Measurements from ENCODE around the gene SPDYE4.

SPDYE4 gene

DNA sequence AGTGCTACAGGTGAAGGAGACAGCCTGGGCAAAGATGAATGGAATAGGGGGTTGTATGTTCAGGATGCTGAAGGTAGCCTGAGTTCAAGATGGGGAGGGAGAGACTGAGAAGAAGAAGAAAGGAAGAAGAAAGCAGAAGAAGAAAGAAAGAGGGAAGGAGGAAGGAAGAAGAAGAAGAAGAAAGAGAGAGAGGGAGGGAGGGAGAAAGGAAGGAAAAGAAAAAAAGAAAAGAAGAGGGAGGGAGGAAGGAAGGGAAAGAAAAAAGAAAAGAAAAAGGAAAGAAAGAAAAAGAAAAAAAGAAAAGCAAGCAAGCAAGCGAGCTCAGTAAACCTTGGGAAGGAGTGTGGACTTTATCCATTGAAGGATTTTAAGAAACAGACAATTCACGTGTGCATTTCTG lies 21.6 kb downstream of the SPDYE4 start:
- no peak for FAIRE-seq

DNA sequence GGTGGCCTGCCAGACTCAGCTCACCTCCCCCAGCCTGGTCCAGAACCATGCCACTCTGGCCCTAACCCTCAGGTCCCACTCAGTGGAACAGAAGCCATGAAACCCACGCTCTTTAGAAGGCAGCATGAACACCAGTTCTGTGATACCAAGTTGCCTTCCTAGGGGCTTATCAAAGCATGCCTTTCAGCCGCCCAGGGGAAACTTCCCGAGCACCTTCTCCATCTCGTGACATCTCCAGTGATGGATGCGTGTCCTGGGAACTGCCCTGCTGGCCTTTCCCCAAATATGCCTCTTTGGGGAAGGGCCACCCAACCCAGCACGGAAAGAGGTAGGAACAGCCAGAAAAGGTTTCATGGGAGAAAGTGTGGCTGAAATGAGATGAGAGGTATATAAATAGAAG lies 22.0 kb downstream of the SPDYE4 start:
- FAIRE-seq: no peak

DNA sequence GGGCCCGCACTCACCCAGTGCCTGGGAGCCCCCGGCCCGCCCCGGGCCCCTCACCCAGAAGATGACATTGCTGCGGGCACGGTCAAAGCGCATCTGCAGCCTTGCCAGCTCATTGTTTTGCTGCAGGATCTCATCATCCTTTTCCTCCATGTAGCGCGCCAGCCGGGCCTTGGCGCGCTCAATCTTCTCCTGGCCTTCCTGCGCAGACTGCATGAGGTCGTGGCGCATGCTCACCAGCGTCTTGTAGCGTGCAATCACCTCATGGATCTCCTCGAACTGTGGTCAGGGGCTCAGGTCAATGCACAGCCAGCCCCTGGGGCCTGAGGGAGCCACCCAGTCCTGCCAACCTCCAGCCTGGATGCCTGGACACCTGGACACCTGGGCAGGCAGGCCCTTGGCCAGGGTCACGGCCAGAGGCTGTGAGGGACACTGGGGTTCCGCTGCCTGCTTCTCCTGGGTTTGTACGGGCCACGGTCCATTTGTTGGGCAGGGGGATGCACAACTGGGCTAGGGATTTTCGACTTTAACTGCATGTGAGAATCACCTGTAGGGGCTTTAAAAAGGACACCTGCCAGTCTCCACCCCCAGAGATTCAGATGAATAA lies 22.9 kb downstream of the SPDYE4 start:
- no peak for FAIRE-seq

DNA sequence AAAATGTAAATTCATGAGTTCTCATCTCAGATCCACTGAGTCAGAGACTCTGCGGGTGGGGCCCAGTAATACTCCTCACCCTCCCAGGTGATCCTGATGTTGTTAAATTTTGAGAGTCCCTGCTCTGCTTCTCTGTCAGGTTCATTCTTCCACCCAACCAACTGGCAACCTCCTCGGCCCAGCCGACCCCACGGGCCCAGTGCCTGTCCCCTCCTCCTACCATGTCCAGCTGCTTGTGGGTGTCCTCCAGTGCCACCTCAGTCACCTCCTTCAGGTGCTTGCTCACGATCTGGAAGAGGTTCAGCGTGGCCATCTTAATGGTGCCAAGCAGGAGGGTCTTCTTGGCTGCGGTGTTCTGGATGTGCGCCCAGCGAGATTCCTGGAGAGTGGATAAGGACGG lies 23.5 kb downstream of the SPDYE4 start:
- no peak for FAIRE-seq

GRCh38 chr17:8732406-8733085 lies 25.8 kb downstream of the SPDYE4 start:
- no peak for FAIRE-seq

DNA sequence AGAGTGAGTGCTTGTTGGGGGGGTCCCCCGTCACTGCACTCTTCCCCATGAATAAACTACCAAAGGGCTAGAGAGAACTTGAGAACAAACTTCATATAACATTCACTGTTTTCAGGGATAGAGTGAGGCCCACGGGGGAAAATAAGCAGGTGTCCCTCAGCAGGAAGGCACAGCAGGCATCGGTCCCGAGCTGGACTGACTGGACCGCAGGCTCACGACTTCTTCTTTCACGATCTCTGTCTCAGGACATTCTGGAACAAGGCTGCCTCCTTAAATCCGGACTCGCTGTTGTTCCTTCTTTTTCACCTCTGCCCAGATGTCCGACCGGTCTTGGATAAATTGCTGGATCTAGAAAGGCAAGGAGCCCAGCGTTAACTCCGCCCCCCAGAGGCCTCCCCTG lies 28.5 kb downstream of the SPDYE4 start:
- FAIRE-seq: no peak

DNA sequence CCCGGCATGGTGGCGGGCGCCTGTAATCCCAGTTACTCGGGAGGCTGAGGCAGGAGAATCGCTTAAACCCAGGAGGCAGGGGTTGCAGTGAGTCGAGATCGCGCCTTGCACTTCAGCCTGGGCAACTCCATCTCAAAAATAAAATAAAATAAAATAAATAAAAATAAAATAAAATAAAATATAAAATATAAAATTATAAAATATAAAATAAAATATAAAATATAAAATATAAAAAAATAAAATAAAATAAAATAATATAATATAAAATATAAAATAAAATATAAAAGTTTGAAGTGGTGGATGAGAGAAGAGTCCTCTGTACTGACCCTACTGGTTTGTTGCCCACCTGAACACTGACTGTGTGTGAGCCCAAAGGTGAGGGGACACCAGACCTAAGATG lies 28.9 kb downstream of the SPDYE4 start:
- FAIRE-seq: no peak

- FAIRE-seq: no peak
Observed at GRCh38 chr17:8728971-8729370, 29.4 kb downstream of the SPDYE4 start.

DNA sequence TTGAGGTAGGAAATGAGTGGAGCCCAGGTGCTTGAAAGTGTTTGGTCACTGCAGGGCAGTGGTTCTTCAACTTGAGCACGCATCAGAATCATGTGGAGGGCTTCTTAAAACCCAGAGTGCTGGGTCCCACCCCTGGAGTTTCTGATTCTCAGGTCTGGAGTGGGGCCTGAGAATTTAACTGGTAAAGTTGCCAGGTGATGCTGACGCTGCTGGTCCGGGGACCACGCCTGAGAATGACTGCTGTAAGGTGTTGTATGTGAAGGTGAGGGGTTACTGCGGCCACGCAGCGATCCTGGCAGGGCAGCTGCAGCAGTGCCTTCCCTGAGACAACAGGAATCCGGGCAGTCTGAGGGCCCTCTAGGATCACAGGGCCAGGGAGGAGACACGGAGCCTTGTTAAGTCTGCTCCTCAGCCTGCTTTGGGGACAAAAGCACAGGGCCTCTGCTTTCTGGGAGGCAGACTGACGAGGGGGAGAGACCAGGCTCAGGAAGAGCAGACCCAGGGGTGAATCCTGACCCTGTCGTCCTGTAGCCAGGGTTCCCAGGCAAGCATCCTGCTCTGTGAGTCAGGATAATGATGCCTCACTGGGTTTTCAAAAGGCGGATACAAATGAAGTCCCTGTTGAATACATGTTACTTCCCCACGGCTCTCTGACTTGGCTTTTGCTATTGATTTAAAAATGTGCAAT lies 30.0 kb downstream of the SPDYE4 start:
- FAIRE-seq: no peak

GRCh38 chr17:8726941-8727555 lies 31.3 kb downstream of the SPDYE4 start:
- FAIRE-seq: no peak

DNA sequence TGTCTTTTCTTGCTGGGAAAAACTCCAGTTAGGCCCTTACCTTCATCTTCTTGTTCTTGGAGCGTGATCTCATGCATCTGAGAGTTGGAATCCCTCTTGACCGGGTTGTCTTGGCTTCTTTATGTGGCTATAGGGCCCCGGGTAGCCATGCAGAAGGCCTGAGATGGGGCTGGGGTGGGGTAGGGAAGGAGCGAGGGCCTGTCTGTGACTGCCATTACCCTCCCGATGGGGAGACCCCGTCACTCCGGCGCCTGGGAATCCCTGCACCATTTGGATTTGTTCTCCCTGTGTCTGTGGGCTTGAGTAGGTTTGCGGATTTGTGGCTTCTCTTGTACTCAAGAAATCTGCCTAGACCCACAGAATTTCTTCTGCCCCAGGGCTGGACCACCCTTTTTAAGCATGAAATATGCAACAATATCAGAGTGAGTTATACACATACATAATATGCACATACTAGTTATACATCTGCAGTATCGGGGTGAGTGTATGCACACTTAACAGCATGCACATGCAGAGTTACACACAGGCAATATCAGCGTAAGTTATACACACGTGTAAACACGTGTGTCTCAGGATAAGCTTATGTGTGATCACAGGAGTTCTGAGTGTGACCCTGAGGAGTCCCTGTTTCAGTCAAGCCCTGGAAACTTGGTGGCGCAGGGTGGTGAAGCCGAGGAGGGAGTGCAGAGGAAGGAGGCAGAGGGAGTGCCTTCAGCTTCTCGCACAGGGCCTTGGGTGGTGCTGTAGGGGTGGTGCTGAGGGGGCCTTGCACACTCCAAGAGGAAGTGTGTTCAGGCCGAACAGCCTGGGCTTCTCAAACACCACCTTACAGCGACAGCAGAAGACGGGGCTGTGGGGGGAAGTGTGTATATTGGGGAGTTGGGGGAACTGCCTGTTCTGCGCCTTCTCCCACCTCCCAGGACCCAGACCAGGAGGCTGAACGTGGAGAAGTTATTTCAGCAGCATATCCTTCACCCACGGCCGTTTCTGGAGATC lies 32.2 kb downstream of the SPDYE4 start:
- no peak for FAIRE-seq

- FAIRE-seq: no peak
Observed at GRCh38 chr17:8724451-8724850, 33.9 kb downstream of the SPDYE4 start.

DNA sequence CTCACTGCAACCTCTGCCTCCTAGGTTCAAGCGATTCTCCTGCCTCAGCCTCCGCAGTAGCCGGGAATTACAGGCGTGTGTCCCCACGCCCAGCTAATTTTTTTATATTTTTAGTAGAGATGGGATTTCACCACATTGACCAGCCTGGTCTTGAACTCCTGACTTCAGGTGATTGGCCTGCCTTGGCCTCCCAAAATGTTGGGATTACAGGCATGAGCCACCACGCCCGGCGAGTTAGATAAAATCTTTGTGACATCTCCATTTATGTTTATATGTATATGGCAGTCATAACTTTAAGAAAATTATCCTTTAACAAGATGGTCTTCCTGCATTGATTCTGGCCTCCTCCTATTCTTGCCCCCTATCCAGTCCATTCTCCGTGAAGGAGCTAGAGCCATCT lies 37.8 kb downstream of the SPDYE4 start:
- FAIRE-seq: no peak

- FAIRE-seq: no peak
Observed at GRCh38 chr17:8719291-8720246, 38.8 kb downstream of the SPDYE4 start.

DNA sequence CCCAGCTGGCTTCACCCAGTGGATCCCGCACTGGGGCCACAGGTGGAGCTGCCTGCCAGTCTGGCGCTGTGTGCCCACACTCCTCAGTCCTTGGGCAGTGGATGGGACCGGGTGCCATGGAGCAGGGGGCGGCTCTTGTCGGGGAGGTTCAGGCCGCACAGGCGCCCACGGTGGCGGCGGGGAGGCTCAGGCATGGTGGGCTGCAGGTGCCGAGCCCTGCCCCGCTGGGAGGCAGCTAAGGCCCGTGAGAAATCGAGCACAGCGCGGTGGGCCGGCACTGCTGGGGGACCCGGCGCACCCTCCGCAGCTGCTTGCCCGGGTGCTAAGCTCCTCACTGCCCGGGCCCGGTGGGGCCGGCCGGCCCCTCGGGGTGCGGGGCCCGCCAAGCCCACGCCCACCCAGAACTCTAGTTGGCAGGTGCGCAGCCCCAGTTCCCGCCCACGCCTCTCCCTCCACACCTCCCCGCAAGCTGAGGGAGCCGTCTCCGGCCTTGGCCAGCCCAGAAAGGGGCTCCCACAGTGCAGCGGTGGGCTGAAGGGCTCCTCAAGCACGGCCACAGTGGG lies 40.3 kb downstream of the SPDYE4 start:
- FAIRE-seq: no peak

DNA sequence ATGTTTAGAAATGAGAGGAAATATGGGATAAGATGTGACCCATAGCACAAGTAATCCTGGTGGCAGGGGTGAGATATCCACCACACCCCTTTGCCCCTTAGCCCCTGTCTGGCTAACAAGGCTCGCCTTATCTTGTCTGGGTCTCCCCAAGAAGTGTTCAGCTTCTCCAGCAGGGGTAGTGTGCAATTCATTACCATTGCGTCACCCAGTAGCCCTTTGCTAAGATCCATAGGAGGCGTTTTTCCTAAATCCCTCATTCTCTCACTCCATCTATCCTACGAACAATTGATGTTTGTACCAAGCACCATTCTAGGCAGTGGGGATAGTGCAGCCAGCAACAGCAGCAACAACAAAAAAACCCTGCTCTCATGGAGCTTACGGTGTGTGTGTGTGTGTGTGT lies 44.5 kb downstream of the SPDYE4 start:
- FAIRE-seq: no peak

DNA sequence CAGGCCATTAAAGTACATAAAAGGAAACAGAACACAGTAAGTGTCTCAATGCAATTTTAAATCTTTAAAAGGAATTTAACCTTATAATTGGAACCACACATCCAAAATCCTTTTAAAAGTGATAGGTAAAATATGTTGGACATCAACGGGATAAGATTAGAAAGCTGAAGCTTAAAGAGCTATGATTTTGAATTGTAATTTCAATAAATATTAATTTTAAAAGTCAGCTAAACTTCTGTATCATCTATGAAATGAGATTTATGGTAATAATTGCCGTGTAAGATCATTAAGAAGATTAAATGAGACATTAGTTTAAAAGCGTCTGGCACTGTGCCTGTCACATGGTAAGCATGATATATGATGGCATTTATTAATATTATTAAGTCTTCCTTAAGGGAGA lies 45.0 kb downstream of the SPDYE4 start:
- no peak for FAIRE-seq

- FAIRE-seq: no peak
Observed at GRCh38 chr17:8712698-8713097, 45.6 kb downstream of the SPDYE4 start.

GRCh38 chr17:8711291-8711690 lies 47.1 kb downstream of the SPDYE4 start:
- FAIRE-seq: no peak

GRCh38 chr17:8710813-8711212 lies 47.5 kb downstream of the SPDYE4 start:
- no peak for FAIRE-seq

DNA sequence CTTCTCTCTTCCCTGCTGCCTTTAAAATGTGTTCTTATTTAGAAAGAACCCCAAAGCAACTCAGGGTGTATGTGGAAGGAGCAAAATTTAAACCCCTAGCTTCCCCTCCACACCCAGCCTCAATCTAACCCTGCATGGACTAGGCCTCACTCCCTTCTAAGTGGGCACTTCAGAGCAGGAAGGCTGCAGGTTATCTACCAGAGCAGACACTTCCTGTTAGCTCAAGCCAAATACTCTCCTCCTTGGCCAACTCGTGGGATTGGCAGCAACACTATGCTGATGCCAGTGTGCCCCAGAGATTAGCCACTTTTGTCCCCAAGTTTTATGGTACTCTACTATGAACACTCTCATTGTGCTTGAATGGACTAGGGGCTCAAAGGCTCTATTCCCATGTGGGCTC lies 49.3 kb downstream of the SPDYE4 start:
- no peak for FAIRE-seq

Measured in islet of Langerhans (tissue), 1 donor.